ENCODE data around the gene FGD5.

The FGD5 gene

GRCh38 chr3:14818804-14819500 is at the start of gene FGD5:
TSS of gene FGD5 (plus strand) at chr3:14818962. CDS start at chr3:14819072, 110 bp downstream.
- no peak for DNase-seq

- no peak for DNase-seq
Measured at GRCh38 chr3:14769544-14770325, 49.0 kb upstream of the FGD5 start.

GRCh38 chr3:14770591-14770990 is 48.2 kb upstream of the FGD5 start:
- DNase-seq = no peak

- no peak for DNase-seq
Measured at GRCh38 chr3:14771593-14772497, 46.9 kb upstream of the FGD5 start.

GRCh38 chr3:14772533-14773138 is 46.1 kb upstream of the FGD5 start:
- DNase-seq = no peak

- DNase-seq = no peak
Measured at GRCh38 chr3:14773281-14773680, 45.5 kb upstream of the FGD5 start.

- DNase-seq = no peak
Measured at GRCh38 chr3:14773691-14774128, 45.1 kb upstream of the FGD5 start.

GRCh38 chr3:14774431-14774830 is 44.3 kb upstream of the FGD5 start:
- no peak for DNase-seq

GRCh38 chr3:14775011-14775410 is 43.8 kb upstream of the FGD5 start:
- DNase-seq = no peak

GRCh38 chr3:14775563-14775962 is 43.2 kb upstream of the FGD5 start:
- DNase-seq = no peak

GRCh38 chr3:14779069-14779685 is 39.6 kb upstream of the FGD5 start:
- DNase-seq = no peak

GRCh38 chr3:14780927-14781507 is 37.7 kb upstream of the FGD5 start:
- DNase-seq = peak in 1 of 2 experiments; percentile 32

- no peak for DNase-seq
Measured at GRCh38 chr3:14783480-14784086, 35.2 kb upstream of the FGD5 start.

- DNase-seq = peak in 1 of 2 experiments; percentile 9
Measured at GRCh38 chr3:14784087-14784681, 34.6 kb upstream of the FGD5 start.

- DNase-seq = no peak
Measured at GRCh38 chr3:14785207-14786155, 33.3 kb upstream of the FGD5 start.

- DNase-seq = no peak
Measured at GRCh38 chr3:14786369-14786768, 32.4 kb upstream of the FGD5 start.

GRCh38 chr3:14787630-14788029 is 31.1 kb upstream of the FGD5 start:
- no peak for DNase-seq

- no peak for DNase-seq
Measured at GRCh38 chr3:14788644-14789043, 30.1 kb upstream of the FGD5 start.

GRCh38 chr3:14789221-14789620 is 29.5 kb upstream of the FGD5 start:
- no peak for DNase-seq
